ENCODE results near the gene PDGFA.

PDGFA gene

GRCh38 chr7:457814-458510 lies 61.7 kb downstream of the PDGFA start:
- DNase-seq: no peak

GRCh38 chr7:455110-455928 lies 64.3 kb downstream of the PDGFA start:
- peak; percentile 92 for DNase-seq

GRCh38 chr7:454356-455109 lies 65.1 kb downstream of the PDGFA start:
- DNase-seq: no peak

GRCh38 chr7:453597-454306 lies 65.9 kb downstream of the PDGFA start:
- no peak for DNase-seq

GRCh38 chr7:452791-453455 lies 66.7 kb downstream of the PDGFA start:
- DNase-seq: no peak

GRCh38 chr7:452226-452751 lies 67.4 kb downstream of the PDGFA start:
- no peak for DNase-seq

- DNase-seq: no peak
Observed at GRCh38 chr7:451255-452225, 68.1 kb downstream of the PDGFA start.

GRCh38 chr7:450741-451140 lies 68.9 kb downstream of the PDGFA start:
- no peak for DNase-seq

GRCh38 chr7:450036-450435 lies 69.6 kb downstream of the PDGFA start:
- no peak for DNase-seq

- no peak for DNase-seq
Observed at GRCh38 chr7:449324-450019, 70.2 kb downstream of the PDGFA start.

GRCh38 chr7:447523-447922 lies 72.1 kb downstream of the PDGFA start:
- no peak for DNase-seq
